ENCODE data around the gene SESN2.

GRCh38 chr1:28296401-28297261 lies 37.3 kb downstream of the SESN2 start:
- TF ChIP-seq CTCF (IDR thresholded peaks at IDR 0.05; ENCODE audit: borderline replicate concordance, extremely low read depth, low read length, poor library complexity, severe bottlenecking) (no peak), EZH2 (IDR thresholded peaks at IDR 0.05; ENCODE audit: borderline replicate concordance, low read depth, low read length, severe bottlenecking) (no peak)
